ENCODE measurements around the gene POLDIP2. TPM values are rescaled to one million over a fixed set of nuclear protein-coding genes. Genes with fewer than 3 reads are reported as not detected.

POLDIP2 gene
- total and polyA plus RNA-seq, 2 of the 4 experiments (the other 2 are of a cell fraction) = 66.7 to 77.8 TPM

GRCh38 chr17:28317966-28318758 is 39.2 kb downstream of the POLDIP2 start:
- 5% methylated on average over 18 of the region's 40 CpGs; no CpG with 5 or more reads in 1 of the 2 experiments for WGBS, 2 experiments (ENCODE audit: extremely low coverage in 2 of 2, insufficient read length in 1 of 2)
- no peaks in the 10 kb centered on the region for H3K9me3 ChIP-seq (ENCODE audit: control insufficient read depth, insufficient read depth, low read length)
- H3K27ac ChIP-seq (ENCODE audit: insufficient read depth, low read length) = no peak overlapping the region
- peak overlapping the region; percentile 17; the same call in 1 of the 2 replicates for H3K4ac ChIP-seq (ENCODE audit: low read depth, low read length)
- no peak overlapping the region for H3K18ac ChIP-seq (ENCODE audit: low read depth, low read length)
- no peak overlapping the region for H2BK20ac ChIP-seq (ENCODE audit: low read depth, low read length)
- H2BK15ac ChIP-seq (ENCODE audit: low read depth, low read length) = no peak overlapping the region
- H3K4me2 ChIP-seq (ENCODE audit: low read depth, low read length) = peak overlapping the region; percentile 81
- no peak overlapping the region for H4K5ac ChIP-seq (ENCODE audit: low read depth, low read length)
- no peak for DNase-seq
- H3K4me3 ChIP-seq (ENCODE audit: insufficient read depth, low read depth, low read length) = peak overlapping the region; percentile 48
- H3K4me1 ChIP-seq (ENCODE audit: control insufficient read depth, insufficient read depth, low read length) = peaks cover 4% of the 10 kb centered on the region; the same call in 1 of the 2 replicates
- peak overlapping the region; percentile 73 for H2AK9ac ChIP-seq (replicated peaks; ENCODE audit: low read depth, low read length, poor library complexity)
- no peaks in the 10 kb centered on the region for H3K36me3 ChIP-seq (ENCODE audit: control insufficient read depth, insufficient read depth, low read length)
- peaks cover 16 to 21% of the 10 kb centered on the region in 2 experiments; a peak in 3 of 4 replicates for H3K79me1 ChIP-seq (ENCODE audit: low read depth in 1 of 2, low read length in 2 of 2)
- no peaks in the 10 kb centered on the region for H4K20me1 ChIP-seq (ENCODE audit: insufficient read depth, low read length)
- H3K27me3 ChIP-seq (ENCODE audit: control insufficient read depth, insufficient read depth, low read length) = no peaks in the 10 kb centered on the region
- peaks cover 3% of the 10 kb centered on the region; the same call in 1 of the 2 replicates for H3K9me1 ChIP-seq (ENCODE audit: insufficient read depth, low read length)
- CTCF ChIA-PET = no interaction called here
- H4K91ac ChIP-seq (ENCODE audit: insufficient read depth, low read depth, low read length) = no peak overlapping the region
- dilution Hi-C loops (cut with HindIII; ENCODE audit: low sequenced_read_pairs, unreplicated experiment) = no loop called here
- H3K9ac ChIP-seq (ENCODE audit: low read depth, low read length) = peak overlapping the region; percentile 20; the same call in 1 of the 2 replicates
- H3K56ac ChIP-seq (ENCODE audit: extremely low read depth, insufficient read depth, low read length) = no peak overlapping the region
- POLR2A ChIA-PET (ENCODE audit: unreplicated experiment) = interaction anchor here (0.6 kb wide), 1 partner anchor 38 kb away, joined by 3 read pairs; no protein-coding TSS in a partner anchor
- H2BK120ac ChIP-seq (ENCODE audit: low read depth, low read length) = no peak overlapping the region
- no peak overlapping the region for H2BK5ac ChIP-seq (ENCODE audit: low read depth, low read length, poor library complexity, severe bottlenecking)
- 0 out of 2 replicates have a peak overlapping the region, but pooled peaks have one; percentile 31 for H2AK5ac ChIP-seq (ENCODE audit: low read depth, low read length)
- peak overlapping the region; percentile 100 for H2AFZ ChIP-seq (replicated peaks; ENCODE audit: low read length, poor library complexity)
- peak overlapping the region in 1 of 2 experiments; percentile 33; a peak in 1 of 4 replicates for H4K8ac ChIP-seq (ENCODE audit: low read depth in 2 of 2, low read length in 2 of 2)
- BruUV-seq (replicated peaks) = no TSS peak
- intact Hi-C loops (cut with micrococcal nuclease) = loop anchor here (5.0 kb wide), 1 partner anchor 426 kb away; the partner anchor contains the start of gene LYRM9
- H3K14ac ChIP-seq (replicated peaks; ENCODE audit: low read depth, low read length) = no peak overlapping the region
- no peak for ATAC-seq (ENCODE audit: low read depth)
- H3K23ac ChIP-seq (ENCODE audit: low read depth, low read length) = peak overlapping the region; percentile 31; the same call in 1 of the 2 replicates
- in situ Hi-C loops (cut with MboI; ENCODE audit: low sequenced_read_pairs) = no loop called here
- TF ChIP-seq RFX5 (IDR thresholded peaks at IDR 0.05; ENCODE audit: low read depth, low read length) (no peak), FOS (IDR thresholded peaks at IDR 0.05; ENCODE audit: low read depth, low read length) (no peak), MAFK (IDR thresholded peaks at IDR 0.05; ENCODE audit: low read depth, low read length) (no peak), RAD21 (IDR thresholded peaks at IDR 0.05; ENCODE audit: low read length) (no peak), MAZ (IDR thresholded peaks at IDR 0.05; ENCODE audit: borderline replicate concordance, low read depth, low read length) (no peak), CTCF (conservative IDR thresholded peaks at IDR 0.05; ENCODE audit: low read depth, low read length) (no peak), POLR2A (IDR thresholded peaks at IDR 0.05; ENCODE audit: low read depth, low read length) (no peak), ELK1 (IDR thresholded peaks at IDR 0.05; ENCODE audit: borderline replicate concordance, low read depth, low read length) (no peak), MXI1 (IDR thresholded peaks at IDR 0.05; ENCODE audit: borderline replicate concordance, low read depth, low read length) (no peak), NFE2L2 (IDR thresholded peaks at IDR 0.05; ENCODE audit: low read depth, low read length) (no peak), CEBPB (IDR thresholded peaks at IDR 0.05; ENCODE audit: low read depth, low read length) (no peak), SMC3 (IDR thresholded peaks at IDR 0.05; ENCODE audit: low read depth, low read length) (no peak), CHD1 (IDR thresholded peaks at IDR 0.05; ENCODE audit: low read depth, low read length) (no peak), BHLHE40 (IDR thresholded peaks at IDR 0.05; ENCODE audit: low read depth, low read length) (no peak)

Data from IMR-90 (cell line).